Testis (tissue), 2 donors: Measurements from ENCODE around the gene METTL25B.

Source experiments
- POLR2A ChIP-seq: fragments of 450-650 bp; IDR thresholded peaks from one replicate; pipeline ENCODE4 v1.6.1; 2017; ENCODE audit warnings: antibody characterized with exemption, mild to moderate bottlenecking, moderate library complexity
- TF ChIP-seq, protein P1 (sequence below), 3 experiments: fragments of 450-650 bp in 2 of 3; fragments of 200-600 bp in 1 of 3; sonication (generic) in 1 of 3; IDR thresholded peaks; one replicate each; pipeline ENCODE4 v1.5.1; 2016 to 2019; ENCODE audit warnings: antibody characterized with exemption in 3 of 3, mild to moderate bottlenecking in 2 of 3, moderate library complexity in 1 of 3

DNA sequence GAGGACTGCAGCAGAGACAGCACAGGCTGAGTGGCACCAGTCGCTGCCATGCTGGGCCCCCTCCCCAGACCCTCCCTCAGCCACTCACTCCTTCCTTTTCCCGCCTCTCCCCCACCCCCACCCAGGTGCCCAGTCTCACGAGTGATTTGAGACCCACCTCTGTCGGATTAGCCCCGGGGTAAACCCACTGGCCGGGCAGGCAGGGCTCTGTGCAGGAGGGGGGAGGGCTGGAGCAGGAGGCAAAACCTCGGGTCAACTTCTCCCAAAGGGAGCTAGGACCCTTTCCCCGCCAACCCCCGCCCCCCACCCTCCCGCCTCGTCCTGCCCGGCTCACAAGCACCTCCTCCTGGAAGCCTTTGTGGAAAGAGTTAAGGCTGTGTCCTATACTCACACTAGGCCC, 16.1 kb downstream of the METTL25B start:
- TF ChIP-seq, protein P1, sequence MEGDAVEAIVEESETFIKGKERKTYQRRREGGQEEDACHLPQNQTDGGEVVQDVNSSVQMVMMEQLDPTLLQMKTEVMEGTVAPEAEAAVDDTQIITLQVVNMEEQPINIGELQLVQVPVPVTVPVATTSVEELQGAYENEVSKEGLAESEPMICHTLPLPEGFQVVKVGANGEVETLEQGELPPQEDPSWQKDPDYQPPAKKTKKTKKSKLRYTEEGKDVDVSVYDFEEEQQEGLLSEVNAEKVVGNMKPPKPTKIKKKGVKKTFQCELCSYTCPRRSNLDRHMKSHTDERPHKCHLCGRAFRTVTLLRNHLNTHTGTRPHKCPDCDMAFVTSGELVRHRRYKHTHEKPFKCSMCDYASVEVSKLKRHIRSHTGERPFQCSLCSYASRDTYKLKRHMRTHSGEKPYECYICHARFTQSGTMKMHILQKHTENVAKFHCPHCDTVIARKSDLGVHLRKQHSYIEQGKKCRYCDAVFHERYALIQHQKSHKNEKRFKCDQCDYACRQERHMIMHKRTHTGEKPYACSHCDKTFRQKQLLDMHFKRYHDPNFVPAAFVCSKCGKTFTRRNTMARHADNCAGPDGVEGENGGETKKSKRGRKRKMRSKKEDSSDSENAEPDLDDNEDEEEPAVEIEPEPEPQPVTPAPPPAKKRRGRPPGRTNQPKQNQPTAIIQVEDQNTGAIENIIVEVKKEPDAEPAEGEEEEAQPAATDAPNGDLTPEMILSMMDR (IDR thresholded peaks at IDR 0.05): no peak
- no peak for TF ChIP-seq POLR2A
